Right lobe of liver (tissue), 4 donors: Measurements from ENCODE around the gene TBC1D10A.

ENCODE experiments used
- CTCF ChIP-seq, 4 donors: fragments of 200-600 bp in 3 of 4; fragments of 450-650 bp in 1 of 4; IDR thresholded peaks; one replicate each; pipeline versions ENCODE4 v1.5.1 to v1.8.0; 2016 to 2022; ENCODE audit warnings: antibody characterized with exemption in 4 of 4, mild to moderate bottlenecking in 2 of 4
- POLR2A ChIP-seq: fragments of 450-650 bp; IDR thresholded peaks from one replicate; pipeline ENCODE4 v1.6.1; 2017; ENCODE audit warnings: antibody characterized with exemption, mild to moderate bottlenecking
- donor health status: DM: no; HTN: no; CAD: no.
- donor health status: DM: no; HTN: no; CAD: no.
- donor health status: DM: no; HTN: yes; CAD: no.

GRCh38 chr22:30247974-30248373 lies 78.8 kb downstream of the TBC1D10A start:
- TF ChIP-seq CTCF (IDR thresholded peaks at IDR 0.05) (no peak), POLR2A (no peak)
